Left lung (tissue), 10 donors: ENCODE measurements around the gene UBAC1. TPM values are rescaled to one million over a fixed set of nuclear protein-coding genes. Genes with fewer than 3 reads are reported as not detected.

ENCODE experiments used
- ATAC-seq: fragments of 200-7000 bp; cut with Tn5 transposase; one replicate; pipeline ENCODE4 v1.9.1; 2020; ENCODE audit warnings: moderate library complexity
- DNase-seq, 4 donors: peaks; one replicate each; pipeline ENCODE4 v3.0.0-alpha.2; 2013 to 2020
- H3K27ac ChIP-seq, 2 donors: fragments of 200-600 bp; sonication (generic) in 1 of 2; one replicate each; pipeline versions ENCODE4 v1.5.0 to v1.8.0; 2020 to 2021
- H3K27me3 ChIP-seq, 2 donors: fragments of 200-600 bp; sonication (generic) in 1 of 2; one replicate each; pipeline versions ENCODE4 v1.5.0 to v1.8.0; 2020 to 2021
- H3K36me3 ChIP-seq, 2 donors: fragments of 200-600 bp; sonication (generic) in 1 of 2; one replicate each; pipeline versions ENCODE4 v1.5.0 to v1.8.0; 2020 to 2021
- H3K4me1 ChIP-seq, 2 donors: fragments of 200-600 bp; one replicate each; pipeline ENCODE4 v1.8.0; 2021
- H3K4me3 ChIP-seq, 2 donors: fragments of 200-600 bp; sonication (generic) in 1 of 2; one replicate each; pipeline versions ENCODE4 v1.5.0 to v1.8.0; 2020 to 2021; ENCODE audit warnings: mild to moderate bottlenecking in 1 of 2
- H3K9me3 ChIP-seq, 2 donors: fragments of 200-600 bp; sonication (generic) in 1 of 2; one replicate each; pipeline versions ENCODE4 v1.5.0 to v1.8.0; 2020 to 2021
- intact Hi-C, 2 donors: fragments of 100-400 bp; cut with DNase I; formaldehyde crosslinking; loops; one replicate each; pipeline versions ENCODE4 v1.11.2 to v1.14.2; 2022
- polyA plus RNA-seq, 6 donors: library from polyadenylated mRNA; unstranded; fragments of 120-200 nt; gene quantifications; one replicate each; pipeline ENCODE4 v1.2.1, GENCODE V29; 2013; ENCODE audit not compliant: insufficient read length in 6 of 6
- total RNA-seq, 2 donors: library from RNA; stranded (reverse); fragmentation: NEBNext Ultra II Directional; extraction: Animal tissue kit (Norgen Biotek cat#: 25700); gene quantifications; one replicate each; pipeline ENCODE4 v1.2.1, GENCODE V29; 2021
- TF ChIP-seq, protein P1 (sequence below), 2 donors: fragments of 200-600 bp; sonication (generic) in 1 of 2; IDR thresholded peaks; one replicate each; pipeline versions ENCODE4 v1.5.0 to v1.8.0; 2021; ENCODE audit warnings: antibody characterized with exemption in 2 of 2
- donor health status: DM: no; HTN: yes; CAD: no.
- donor health status: DM: no; HTN: no; CAD: no.

UBAC1 gene
- total and polyA plus RNA-seq, 8 donors = 28.5 to 40.2 (median 33.5) TPM

DNA sequence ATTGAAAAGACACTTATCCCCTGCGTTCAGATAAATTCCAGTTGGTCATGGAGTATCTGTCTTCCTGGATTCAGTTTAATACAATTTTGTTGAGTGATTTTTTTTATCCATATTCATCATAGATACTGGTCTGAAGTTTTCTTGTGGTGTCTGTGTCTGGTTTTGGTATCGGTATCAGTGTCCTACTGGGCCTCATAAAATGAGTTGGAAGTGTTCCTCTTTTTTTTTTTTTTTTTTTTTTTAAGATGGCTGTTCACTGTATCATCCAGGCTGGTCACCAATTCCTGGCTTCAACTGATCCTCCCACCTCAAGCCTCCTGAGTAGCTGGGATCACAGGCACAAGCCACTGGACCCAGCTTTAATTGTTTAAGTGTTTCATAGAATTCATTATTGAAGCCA is 51.0 kb downstream of the UBAC1 start:
- Histone ChIP-seq H3K27ac (no peak overlapping the region), H3K27me3 (no peaks in the 10 kb centered on the region), H3K4me1 (peaks cover 17 to 36% of the 10 kb centered on the region in 2 donors), H3K4me3 (no peak overlapping the region), H3K9me3 (peaks cover 0 to 25% of the 10 kb centered on the region in 2 donors), H3K36me3 (peaks cover 0 to 44% of the 10 kb centered on the region in 2 donors)
- DNase-seq (no peak), ATAC-seq (no peak)
- intact Hi-C loops = no loop called here
- TF ChIP-seq, protein P1, sequence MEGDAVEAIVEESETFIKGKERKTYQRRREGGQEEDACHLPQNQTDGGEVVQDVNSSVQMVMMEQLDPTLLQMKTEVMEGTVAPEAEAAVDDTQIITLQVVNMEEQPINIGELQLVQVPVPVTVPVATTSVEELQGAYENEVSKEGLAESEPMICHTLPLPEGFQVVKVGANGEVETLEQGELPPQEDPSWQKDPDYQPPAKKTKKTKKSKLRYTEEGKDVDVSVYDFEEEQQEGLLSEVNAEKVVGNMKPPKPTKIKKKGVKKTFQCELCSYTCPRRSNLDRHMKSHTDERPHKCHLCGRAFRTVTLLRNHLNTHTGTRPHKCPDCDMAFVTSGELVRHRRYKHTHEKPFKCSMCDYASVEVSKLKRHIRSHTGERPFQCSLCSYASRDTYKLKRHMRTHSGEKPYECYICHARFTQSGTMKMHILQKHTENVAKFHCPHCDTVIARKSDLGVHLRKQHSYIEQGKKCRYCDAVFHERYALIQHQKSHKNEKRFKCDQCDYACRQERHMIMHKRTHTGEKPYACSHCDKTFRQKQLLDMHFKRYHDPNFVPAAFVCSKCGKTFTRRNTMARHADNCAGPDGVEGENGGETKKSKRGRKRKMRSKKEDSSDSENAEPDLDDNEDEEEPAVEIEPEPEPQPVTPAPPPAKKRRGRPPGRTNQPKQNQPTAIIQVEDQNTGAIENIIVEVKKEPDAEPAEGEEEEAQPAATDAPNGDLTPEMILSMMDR (IDR thresholded peaks at IDR 0.05) = no peak

DNA sequence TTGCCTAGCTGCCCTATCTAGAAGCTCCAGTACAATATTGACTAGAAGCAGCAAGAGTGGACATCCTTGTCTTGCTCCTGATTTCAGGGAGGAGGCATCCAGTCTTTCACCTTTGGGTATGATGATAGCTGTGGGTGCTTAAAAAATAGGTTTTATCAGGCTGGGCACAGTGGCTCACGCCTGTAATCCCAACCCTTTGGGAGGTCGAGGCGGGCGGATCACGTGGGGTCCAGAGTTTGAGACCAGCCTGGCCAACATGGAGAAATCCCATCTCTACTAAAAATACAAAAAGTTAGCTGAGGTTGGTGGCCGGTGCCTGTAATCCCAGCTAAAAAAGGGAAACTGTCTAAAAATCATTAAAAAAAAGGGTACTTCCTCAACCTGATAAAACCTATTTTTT is 51.8 kb downstream of the UBAC1 start:
- Histone ChIP-seq H3K4me3 (peak overlapping the region in 1 of 2 donors; percentile 77), H3K27ac (peak overlapping the region in 1 of 2 donors; percentile 37), H3K9me3 (peaks cover 0 to 17% of the 10 kb centered on the region in 2 donors), H3K27me3 (no peaks in the 10 kb centered on the region), H3K36me3 (peaks cover 0 to 36% of the 10 kb centered on the region in 2 donors), H3K4me1 (peaks cover 17 to 44% of the 10 kb centered on the region in 2 donors)
- peak in 1 of 4 donors; percentile 29 for DNase-seq
- intact Hi-C loops = no loop called here
- TF ChIP-seq, protein P1 (IDR thresholded peaks at IDR 0.05) = no peak
- no peak for ATAC-seq

DNA sequence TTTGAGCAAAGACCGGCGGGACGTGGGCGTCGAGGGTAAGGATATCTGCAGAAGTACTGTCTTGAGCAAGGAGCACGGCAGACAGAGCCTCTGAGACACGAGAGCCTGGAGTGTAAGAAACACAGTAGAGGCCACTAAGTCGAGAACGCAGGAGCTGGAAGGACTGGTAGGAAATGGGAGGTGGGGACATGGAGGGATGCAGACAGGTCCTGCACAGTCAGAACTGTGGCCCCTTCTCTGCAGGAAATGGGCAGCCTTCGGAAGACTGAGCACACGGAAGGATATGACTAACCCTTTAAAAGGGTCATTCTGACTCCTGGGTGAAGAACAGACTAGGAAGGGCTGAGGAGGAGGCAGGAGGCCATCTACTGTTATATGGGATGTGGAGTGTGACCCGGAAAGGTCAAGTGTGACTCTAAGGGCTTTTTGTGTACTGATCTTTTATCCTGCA is 52.4 kb downstream of the UBAC1 start:
- peak in 1 of 4 donors; percentile 30 for DNase-seq
- TF ChIP-seq, protein P1 (IDR thresholded peaks at IDR 0.05) = no peak
- intact Hi-C loops = no loop called here
- H3K36me3 ChIP-seq = peaks cover 0 to 30% of the 10 kb centered on the region in 2 donors
- no peak for ATAC-seq
- peaks cover 0 to 11% of the 10 kb centered on the region in 2 donors for H3K9me3 ChIP-seq
- peaks cover 17 to 44% of the 10 kb centered on the region in 2 donors for H3K4me1 ChIP-seq
- H3K27ac ChIP-seq = peak overlapping the region in 1 of 2 donors; percentile 37
- H3K27me3 ChIP-seq = no peaks in the 10 kb centered on the region
- H3K4me3 ChIP-seq = peak overlapping the region in 1 of 2 donors; percentile 77

DNA sequence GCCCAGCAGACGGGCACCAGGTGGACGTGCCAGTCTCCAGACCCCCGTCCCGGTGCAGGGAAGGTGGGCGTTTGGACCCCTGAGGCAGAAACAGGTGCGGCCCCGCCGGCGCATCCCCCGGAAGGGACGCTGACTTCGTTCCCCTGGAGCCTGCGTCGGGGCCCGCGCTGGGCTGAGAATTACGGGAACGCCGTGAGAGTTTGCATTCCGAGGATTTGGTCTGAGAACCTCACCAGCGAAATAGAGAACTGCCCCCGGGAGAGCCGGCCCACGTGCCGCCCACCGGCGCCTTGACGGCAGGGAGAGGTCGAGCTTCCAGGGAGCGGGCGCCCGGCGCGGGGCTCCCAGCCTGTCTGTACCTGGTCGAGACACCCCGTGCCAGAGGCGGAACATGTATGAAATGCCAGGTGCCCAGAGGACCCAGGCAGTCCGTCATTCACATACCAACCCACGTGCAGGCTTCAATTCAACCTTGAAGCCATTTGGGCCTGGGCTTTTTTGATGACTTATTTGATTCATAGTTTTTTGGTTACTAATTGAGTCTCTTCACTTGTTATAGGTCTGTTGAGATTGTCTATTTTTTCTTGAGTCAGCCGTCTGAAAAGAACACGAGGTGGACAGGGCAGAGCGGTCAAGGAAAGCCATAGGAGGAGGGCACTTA is 53.0 kb downstream of the UBAC1 start:
- H3K4me1 ChIP-seq = peaks cover 17 to 44% of the 10 kb centered on the region in 2 donors
- no peaks in the 10 kb centered on the region for H3K27me3 ChIP-seq
- peaks cover 0 to 5% of the 10 kb centered on the region in 2 donors for H3K9me3 ChIP-seq
- peaks cover 0 to 24% of the 10 kb centered on the region in 2 donors for H3K36me3 ChIP-seq
- H3K4me3 ChIP-seq = peak overlapping the region; percentile 77 to 81
- peak overlapping the region; percentile 76 to 90 for H3K27ac ChIP-seq
- intact Hi-C loops = no loop called here
- no peak for ATAC-seq
- DNase-seq = no peak
- TF ChIP-seq, protein P1 (IDR thresholded peaks at IDR 0.05) = no peak

DNA sequence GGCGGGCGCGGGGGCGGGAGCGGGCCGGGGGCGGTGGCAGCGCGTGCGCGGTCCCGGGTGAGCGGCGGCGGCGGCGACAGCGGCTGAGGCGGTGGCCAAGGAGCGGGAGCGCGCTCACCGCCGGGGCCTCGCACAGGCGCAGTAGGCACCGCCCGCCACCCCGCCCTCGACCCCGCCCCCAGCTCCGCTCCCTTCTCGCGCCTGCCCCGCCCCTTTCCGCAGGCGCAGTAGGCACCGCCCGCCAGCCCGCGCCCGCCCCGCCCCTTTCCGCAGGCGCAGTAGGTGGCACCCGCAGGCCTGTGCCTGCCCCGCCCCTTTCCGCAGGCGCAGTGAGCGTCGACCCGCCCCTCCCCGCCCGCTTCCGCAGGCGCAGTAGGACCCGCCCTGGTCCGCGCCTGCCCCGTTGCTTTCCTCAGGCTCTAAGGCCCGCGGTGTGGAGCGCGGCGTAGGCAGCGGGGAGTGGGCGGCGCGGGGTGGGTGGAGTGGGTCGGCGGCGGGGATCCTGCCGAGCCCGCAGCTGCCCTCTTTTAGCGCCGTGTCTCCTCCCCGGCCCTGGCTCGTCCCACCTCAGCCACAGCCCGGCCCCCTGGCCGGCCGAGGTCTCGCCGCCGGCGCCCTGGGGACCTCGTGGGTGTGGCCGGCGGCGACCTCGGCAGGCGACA is 53.6 kb downstream of the UBAC1 start, which contains the start of gene CAMSAP1:
Gene CAMSAP1, minus strand, starts transcription at position 116 of the 662 bp plus-strand sequence. CDS start 387 bp downstream, outside the sequence.
- peak; percentile 95 for ATAC-seq
- H3K4me3 ChIP-seq = peak within 1 kb of the TSS; percentile 77 to 81
- peak; percentile 93 to 98 (median 96) for DNase-seq
- H3K36me3 ChIP-seq = peaks cover 0 to 18% of the 10 kb centered on the region in 2 donors
- H3K4me1 ChIP-seq = peaks cover 17 to 48% of the 10 kb centered on the region in 2 donors
- intact Hi-C loops = no loop called here
- TF ChIP-seq, protein P1 (IDR thresholded peaks at IDR 0.05) = no peak
- H3K27ac ChIP-seq = peak within 1 kb of the TSS; percentile 76 to 90
- no peaks in the 10 kb centered on the region for H3K9me3 ChIP-seq
- H3K27me3 ChIP-seq = no peaks in the 10 kb centered on the region
